Glutamatergic neuron (in vitro differentiated cells): Measurements from ENCODE around the gene LRIF1. TPM values are rescaled to one million over a fixed set of nuclear protein-coding genes. Genes with fewer than 3 reads are reported as not detected.

Experiments
- DNase-seq: peaks from one replicate; pipeline ENCODE4 v3.0.0; 2022
- H3K27ac Mint-ChIP-seq: one replicate; pipeline ENCODE4 v1.8.0; 2020; ENCODE audit warnings: mild to moderate bottlenecking, mixed read lengths, inconsistent platforms; ENCODE audit not compliant: unreplicated experiment
- H3K27me3 Mint-ChIP-seq: one replicate; pipeline ENCODE4 v1.8.0; 2020; ENCODE audit warnings: mild to moderate bottlenecking, moderate library complexity, mixed read lengths, inconsistent platforms; ENCODE audit not compliant: unreplicated experiment
- H3K36me3 Mint-ChIP-seq: one replicate; pipeline ENCODE4 v1.8.0; 2020; ENCODE audit warnings: mild to moderate bottlenecking, mixed read lengths, inconsistent platforms; ENCODE audit not compliant: unreplicated experiment
- H3K4me1 Mint-ChIP-seq: one replicate; pipeline ENCODE4 v1.8.0; 2020; ENCODE audit warnings: mild to moderate bottlenecking, low read depth, mixed read lengths, inconsistent platforms; ENCODE audit not compliant: unreplicated experiment
- H3K4me3 Mint-ChIP-seq: one replicate; pipeline ENCODE4 v1.8.0; 2020; ENCODE audit warnings: mild to moderate bottlenecking, mixed read lengths, inconsistent platforms; ENCODE audit not compliant: unreplicated experiment
- H3K9me3 Mint-ChIP-seq: one replicate; pipeline ENCODE4 v1.8.0; 2020; ENCODE audit warnings: mild to moderate bottlenecking, moderate library complexity, mixed read lengths, inconsistent platforms; ENCODE audit not compliant: unreplicated experiment
- total RNA-seq: library from RNA; stranded (reverse); fragmentation: NEBNext Ultra II Directional; extraction: Animal tissue kit (Norgen Biotek cat#: 25700); gene quantifications from one replicate; pipeline ENCODE4 v1.2.1, GENCODE V29; 2021; ENCODE audit not compliant: unreplicated experiment
- TF ChIP-seq, protein P1 (sequence below): fragments of 200-600 bp; sonication (generic); IDR thresholded peaks from one replicate; pipeline ENCODE4 v1.5.0; 2021; ENCODE audit not compliant: partially characterized antibody, unreplicated experiment

The LRIF1 gene
- total RNA-seq, 1 donor from 2014 or later = 21.1 TPM

DNA sequence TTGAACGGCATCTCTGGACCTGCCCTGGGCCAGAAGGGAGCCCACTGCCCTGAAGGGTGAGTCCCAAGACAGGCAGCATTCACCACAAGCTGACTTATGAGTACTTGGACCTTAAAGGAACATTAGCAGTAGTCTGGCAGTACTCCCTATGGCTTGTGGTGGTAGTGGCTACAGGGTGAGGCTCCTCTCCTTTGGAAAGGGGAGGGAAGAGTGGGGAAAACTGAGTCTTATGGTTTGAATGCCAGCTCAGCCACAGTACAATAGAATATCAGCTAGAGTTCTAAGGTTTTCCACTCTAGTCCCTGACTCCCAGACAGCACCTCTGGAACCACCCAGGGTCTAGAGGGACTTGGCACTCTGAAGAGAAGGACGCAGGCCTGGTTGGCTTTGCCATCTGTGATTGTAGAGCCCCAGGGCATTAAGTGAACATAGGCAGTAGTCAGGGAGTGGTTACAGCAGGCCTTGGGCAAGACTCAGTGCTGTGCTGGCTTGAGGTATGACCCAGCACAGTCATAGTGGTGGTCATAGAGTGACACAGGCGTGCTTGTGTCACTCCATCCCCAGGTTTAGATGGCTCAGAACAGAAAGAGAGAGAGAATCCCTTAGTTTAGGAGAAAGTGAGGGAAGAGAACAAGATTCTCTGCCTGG, 59.7 kb downstream of the LRIF1 start:
- Mint-ChIP-seq H3K4me1 (no peaks in the 10 kb centered on the region), H3K27me3 (no peaks in the 10 kb centered on the region), H3K36me3 (no peaks in the 10 kb centered on the region), H3K27ac (no peak overlapping the region), H3K4me3 (no peak overlapping the region), H3K9me3 (no peaks in the 10 kb centered on the region)
- no peak for DNase-seq
- TF ChIP-seq, protein P1, sequence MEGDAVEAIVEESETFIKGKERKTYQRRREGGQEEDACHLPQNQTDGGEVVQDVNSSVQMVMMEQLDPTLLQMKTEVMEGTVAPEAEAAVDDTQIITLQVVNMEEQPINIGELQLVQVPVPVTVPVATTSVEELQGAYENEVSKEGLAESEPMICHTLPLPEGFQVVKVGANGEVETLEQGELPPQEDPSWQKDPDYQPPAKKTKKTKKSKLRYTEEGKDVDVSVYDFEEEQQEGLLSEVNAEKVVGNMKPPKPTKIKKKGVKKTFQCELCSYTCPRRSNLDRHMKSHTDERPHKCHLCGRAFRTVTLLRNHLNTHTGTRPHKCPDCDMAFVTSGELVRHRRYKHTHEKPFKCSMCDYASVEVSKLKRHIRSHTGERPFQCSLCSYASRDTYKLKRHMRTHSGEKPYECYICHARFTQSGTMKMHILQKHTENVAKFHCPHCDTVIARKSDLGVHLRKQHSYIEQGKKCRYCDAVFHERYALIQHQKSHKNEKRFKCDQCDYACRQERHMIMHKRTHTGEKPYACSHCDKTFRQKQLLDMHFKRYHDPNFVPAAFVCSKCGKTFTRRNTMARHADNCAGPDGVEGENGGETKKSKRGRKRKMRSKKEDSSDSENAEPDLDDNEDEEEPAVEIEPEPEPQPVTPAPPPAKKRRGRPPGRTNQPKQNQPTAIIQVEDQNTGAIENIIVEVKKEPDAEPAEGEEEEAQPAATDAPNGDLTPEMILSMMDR = no peak

DNA sequence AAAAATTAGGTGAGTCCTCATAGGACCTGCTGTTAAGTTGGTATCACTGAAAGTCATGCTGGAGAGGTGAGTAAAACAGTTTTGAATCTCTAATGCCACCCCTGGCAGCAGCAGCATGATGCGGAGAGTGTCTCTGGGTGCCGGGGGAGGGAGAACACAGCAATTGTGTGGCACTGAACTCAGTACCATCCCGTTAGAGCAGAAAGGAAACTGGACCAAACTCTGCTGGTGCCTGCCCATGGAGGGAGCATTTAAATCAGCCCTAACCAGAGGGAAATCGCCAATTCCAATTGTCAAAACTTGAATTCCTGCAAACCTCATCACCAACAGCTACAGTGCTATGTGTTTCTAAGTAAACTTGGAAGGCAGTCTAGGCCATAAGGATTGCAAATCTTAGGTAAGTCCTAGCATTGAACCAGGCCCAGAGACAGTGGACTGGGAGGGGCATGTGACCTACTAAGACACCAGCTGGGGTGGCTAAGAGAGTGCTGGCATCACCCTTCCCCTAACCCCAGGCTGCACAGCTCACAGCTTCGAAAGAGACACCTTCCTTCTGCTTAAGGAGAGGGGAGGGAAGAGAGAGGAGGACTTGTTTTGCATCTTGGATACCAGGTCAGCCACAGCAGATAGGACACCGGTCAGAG, 60.8 kb downstream of the LRIF1 start:
- no peak for DNase-seq
- Mint-ChIP-seq H3K9me3 (no peaks in the 10 kb centered on the region), H3K27ac (no peak overlapping the region), H3K36me3 (no peaks in the 10 kb centered on the region), H3K4me3 (no peak overlapping the region), H3K4me1 (no peaks in the 10 kb centered on the region), H3K27me3 (no peaks in the 10 kb centered on the region)
- TF ChIP-seq, protein P1 = no peak

DNA sequence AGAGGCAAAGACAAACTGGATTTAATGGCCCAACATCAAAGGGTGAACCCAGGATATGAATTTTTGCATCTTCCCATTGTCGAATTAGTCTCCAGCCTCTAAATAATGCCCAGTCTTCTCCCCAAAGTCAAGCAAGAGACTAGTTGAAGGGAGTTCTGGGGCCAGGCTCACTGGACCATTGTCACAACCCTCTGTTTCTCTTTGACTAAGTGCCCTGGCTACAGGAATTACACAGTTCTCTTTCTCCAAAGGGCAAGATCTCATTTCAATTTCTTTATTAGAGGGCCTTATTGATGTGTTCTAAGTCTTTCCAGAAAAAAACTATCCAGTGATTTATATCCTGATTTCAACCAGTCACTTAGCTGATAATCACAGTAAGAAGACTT, 64.3 kb downstream of the LRIF1 start:
- TF ChIP-seq, protein P1 = no peak
- peaks cover 2% of the 10 kb centered on the region for H3K27me3 Mint-ChIP-seq
- DNase-seq = no peak
- no peaks in the 10 kb centered on the region for H3K36me3 Mint-ChIP-seq
- no peak overlapping the region for H3K27ac Mint-ChIP-seq
- no peaks in the 10 kb centered on the region for H3K4me1 Mint-ChIP-seq
- H3K9me3 Mint-ChIP-seq = no peaks in the 10 kb centered on the region
- no peak overlapping the region for H3K4me3 Mint-ChIP-seq

DNA sequence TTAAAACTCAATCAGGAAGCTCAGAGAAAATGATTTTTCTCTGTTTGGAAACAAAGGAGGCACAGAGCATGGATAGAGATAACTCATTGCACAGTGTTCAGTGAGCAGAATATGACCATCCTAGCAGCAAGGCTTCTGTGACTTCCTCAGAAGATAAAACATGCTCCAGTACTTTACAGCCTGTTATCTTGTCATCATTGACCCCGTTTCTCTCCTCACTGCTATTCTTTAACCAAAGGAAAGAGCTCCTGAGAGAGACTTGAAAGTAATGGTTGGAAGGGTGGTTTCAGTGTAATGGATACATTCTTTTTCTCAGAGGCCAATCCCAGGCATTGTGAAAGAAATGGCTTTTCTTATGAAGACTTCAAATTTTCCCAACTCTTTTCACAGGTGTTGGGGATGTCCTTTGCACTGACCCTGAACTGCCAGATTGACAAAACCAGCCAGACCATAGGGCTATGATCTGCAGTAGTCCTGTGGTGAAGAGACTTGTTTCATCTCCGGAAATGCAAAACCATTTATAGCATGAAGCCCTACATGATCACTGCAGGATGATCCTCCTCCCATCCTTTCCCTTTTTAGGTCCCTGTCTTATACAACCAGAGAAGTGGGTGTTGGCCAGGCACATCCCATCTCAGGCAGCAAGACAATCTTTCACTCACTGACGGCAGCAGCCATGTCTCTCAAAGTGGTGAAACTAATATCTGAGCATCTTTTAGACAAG, 64.8 kb downstream of the LRIF1 start:
- H3K27ac Mint-ChIP-seq = no peak overlapping the region
- no peak for DNase-seq
- no peaks in the 10 kb centered on the region for H3K9me3 Mint-ChIP-seq
- H3K4me1 Mint-ChIP-seq = no peaks in the 10 kb centered on the region
- peaks cover 2% of the 10 kb centered on the region for H3K27me3 Mint-ChIP-seq
- TF ChIP-seq, protein P1 = no peak
- H3K4me3 Mint-ChIP-seq = no peak overlapping the region
- H3K36me3 Mint-ChIP-seq = no peaks in the 10 kb centered on the region

DNA sequence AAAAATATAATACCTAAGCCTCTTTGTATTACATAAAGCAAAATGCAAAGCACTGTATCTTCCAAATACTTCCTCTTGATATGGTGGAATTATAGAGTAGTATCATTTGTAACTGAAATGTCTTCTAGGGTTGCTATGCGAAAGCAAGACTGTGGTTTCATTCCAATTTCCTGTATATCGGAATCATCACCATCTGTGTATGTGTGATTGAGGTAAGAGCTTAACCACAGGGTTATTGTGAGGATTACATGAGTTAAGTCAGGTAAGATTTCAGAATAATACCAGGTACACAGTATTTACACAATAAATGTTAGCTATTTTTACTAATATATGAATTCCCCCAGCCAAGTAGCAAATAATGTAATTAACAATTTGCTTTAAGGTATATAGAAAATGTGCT, 66.0 kb downstream of the LRIF1 start:
- TF ChIP-seq, protein P1 = no peak
- no peaks in the 10 kb centered on the region for H3K36me3 Mint-ChIP-seq
- H3K27ac Mint-ChIP-seq = no peak overlapping the region
- peaks cover 2% of the 10 kb centered on the region for H3K27me3 Mint-ChIP-seq
- no peak for DNase-seq
- H3K4me1 Mint-ChIP-seq = no peaks in the 10 kb centered on the region
- no peak overlapping the region for H3K4me3 Mint-ChIP-seq
- no peaks in the 10 kb centered on the region for H3K9me3 Mint-ChIP-seq
